CD4-positive, alpha-beta memory T cell (primary cell): Measurements from ENCODE around the gene IL27RA. TPM values are rescaled to one million over a fixed set of nuclear protein-coding genes. Genes with fewer than 3 reads are reported as not detected.

Source experiments
- CTCF ChIA-PET: fragments of 350-600 bp; sonication (Branson Sonifier 250); formaldehyde crosslinking; loops from one replicate; lab custom pipeline; 2021; ENCODE audit warnings: inconsistent platforms; ENCODE audit not compliant: partially characterized antibody; lab: Charles Lee
- POLR2A ChIA-PET: fragments of 350-600 bp; sonication (Branson Sonifier 250); formaldehyde crosslinking; loops from one replicate; lab custom pipeline; 2021; ENCODE audit not compliant: partially characterized antibody; lab: Charles Lee
- DNase-seq, 5 donors: peaks; one replicate each; pipeline versions ENCODE4 v3.0.0 to v3.0.0-alpha.2; 2020 to 2022; ENCODE audit warnings: mixed read lengths in 1 of 5
- H3K27ac ChIP-seq: one replicate; pipeline ENCODE4 v1.7.0; 2013; ENCODE audit warnings: low read depth, low read length
- H3K27me3 ChIP-seq: 2 replicates; pipeline ENCODE4 v1.7.0; 2013; ENCODE audit warnings: mild to moderate bottlenecking, low read length, moderate library complexity; ENCODE audit not compliant: insufficient read depth
- H3K36me3 ChIP-seq: 2 replicates; pipeline ENCODE4 v1.7.0; 2013; ENCODE audit warnings: mild to moderate bottlenecking, low read length, moderate library complexity; ENCODE audit not compliant: insufficient read depth
- H3K4me1 ChIP-seq: 2 replicates; pipeline ENCODE4 v1.7.0; 2013; ENCODE audit warnings: mild to moderate bottlenecking, low read length, moderate library complexity; ENCODE audit not compliant: insufficient read depth
- H3K4me3 ChIP-seq, 2 donors: one replicate each; pipeline ENCODE4 v1.7.0; 2013; ENCODE audit warnings: low read length in 2 of 2, mild to moderate bottlenecking in 1 of 2
- H3K9me3 ChIP-seq, 2 donors: one replicate each; pipeline ENCODE4 v1.7.0; 2013; ENCODE audit warnings: low read length in 2 of 2, control low read depth in 1 of 2; ENCODE audit not compliant: control insufficient read depth in 1 of 2
- H3K27ac Mint-ChIP-seq, 7 donors: one replicate each; pipeline ENCODE4 v1.8.0; 2020 to 2021; ENCODE audit warnings: mixed read lengths in 7 of 7, mild to moderate bottlenecking in 6 of 7, inconsistent platforms in 3 of 7, moderate library complexity in 3 of 7
- H3K27me3 Mint-ChIP-seq, 2 donors: one replicate each; pipeline ENCODE4 v1.8.0; 2020 to 2021; ENCODE audit warnings: mixed read lengths in 2 of 2
- H3K36me3 Mint-ChIP-seq, 2 donors: one replicate each; pipeline ENCODE4 v1.8.0; 2020 to 2021; ENCODE audit warnings: mixed read lengths in 2 of 2, inconsistent platforms in 1 of 2, mild to moderate bottlenecking in 1 of 2
- H3K4me1 Mint-ChIP-seq, 4 donors: one replicate each; pipeline ENCODE4 v1.8.0; 2020 to 2021; ENCODE audit warnings: mixed read lengths in 4 of 4, mild to moderate bottlenecking in 1 of 4
- H3K4me3 Mint-ChIP-seq, 8 donors: one replicate each; pipeline ENCODE4 v1.8.0; 2020 to 2021; ENCODE audit warnings: mixed read lengths in 8 of 8, mild to moderate bottlenecking in 7 of 8, moderate library complexity in 6 of 8, inconsistent platforms in 3 of 8
- H3K9me3 Mint-ChIP-seq, 8 donors: one replicate each; pipeline ENCODE4 v1.8.0; 2020 to 2021; ENCODE audit warnings: mixed read lengths in 8 of 8, mild to moderate bottlenecking in 5 of 8, inconsistent platforms in 3 of 8, moderate library complexity in 1 of 8
- intact Hi-C: fragments of 100-400 bp; cut with micrococcal nuclease; formaldehyde crosslinking; loops from one replicate; pipeline ENCODE4 v1.15.1; 2023
- polyA plus RNA-seq, 2 donors: library from polyadenylated mRNA; unstranded; fragments of 300-500 nt; fragmentation: Illumina TruSeq; gene quantifications; one replicate each; pipeline ENCODE4 v1.2.3, GENCODE V29; 2021
- total RNA-seq, 2 experiments: library from RNA; stranded (reverse); gene quantifications; one replicate each; pipeline ENCODE4 v1.2.3, GENCODE V29; 2021

Gene IL27RA
- total and polyA plus RNA-seq, 4 experiments from 2014 or later = 74.3 to 104 (median 88.4) TPM

GRCh38 chr19:14088634-14089411 lies 57.3 kb downstream of the IL27RA start:
- no peak overlapping the region for H3K27ac ChIP-seq
- H3K4me3 ChIP-seq = no peak overlapping the region
- peaks cover 0 to 5% of the 10 kb centered on the region in 2 donors for H3K9me3 ChIP-seq
- H3K4me1 ChIP-seq = peaks cover 14% of the 10 kb centered on the region
- no peaks in the 10 kb centered on the region for H3K27me3 ChIP-seq
- peaks cover 0 to 2% of the 10 kb centered on the region in 2 donors for H3K27me3 Mint-ChIP-seq
- CTCF ChIA-PET = interaction anchor here (0.8 to 1.2 kb wide), 2 partner anchors 15 to 47 kb away, joined by 3 to 4 read pairs; partner anchors contain the start of gene ASF1B
- peaks cover 0 to 11% (median 0%) of the 10 kb centered on the region in 8 donors for H3K9me3 Mint-ChIP-seq
- peak overlapping the region; percentile 54 to 92 (median 85) for H3K4me3 Mint-ChIP-seq
- peak overlapping the region; percentile 54 to 97 (median 90) for H3K27ac Mint-ChIP-seq
- H3K36me3 Mint-ChIP-seq = peaks cover 4 to 16% of the 10 kb centered on the region in 2 donors
- no peak for DNase-seq
- intact Hi-C loops = no loop called here
- POLR2A ChIA-PET = interaction anchor here (1.3 to 2.1 kb wide), 4 partner anchors 7 to 57 kb away, joined by 3 to 10 read pairs (median 8); partner anchors contain the start of genes IL27RA and PRKACA
- peaks cover 10 to 23% (median 17%) of the 10 kb centered on the region in 4 donors for H3K4me1 Mint-ChIP-seq
- no peaks in the 10 kb centered on the region for H3K36me3 ChIP-seq

GRCh38 chr19:14089412-14089661 lies 57.8 kb downstream of the IL27RA start:
- H3K4me3 Mint-ChIP-seq = peak overlapping the region; percentile 54 to 92 (median 85)
- no peaks in the 10 kb centered on the region for H3K36me3 ChIP-seq
- H3K4me3 ChIP-seq = no peak overlapping the region
- ChIA-PET POLR2A (interaction anchor here (1.3 to 2.1 kb wide), 4 partner anchors 8 to 58 kb away, joined by 3 to 10 read pairs (median 8); partner anchors contain the start of genes IL27RA and PRKACA), CTCF (interaction anchor here (0.8 to 1.2 kb wide), 2 partner anchors 16 to 47 kb away, joined by 3 to 4 read pairs; partner anchors contain the start of gene ASF1B)
- no peak overlapping the region for H3K27ac ChIP-seq
- peaks cover 10 to 23% (median 17%) of the 10 kb centered on the region in 4 donors for H3K4me1 Mint-ChIP-seq
- H3K9me3 ChIP-seq = peaks cover 0 to 5% of the 10 kb centered on the region in 2 donors
- no peak for DNase-seq
- H3K4me1 ChIP-seq = peaks cover 14% of the 10 kb centered on the region
- peaks cover 0 to 14% (median 0%) of the 10 kb centered on the region in 8 donors for H3K9me3 Mint-ChIP-seq
- intact Hi-C loops = no loop called here
- peak overlapping the region; percentile 54 to 97 (median 90) for H3K27ac Mint-ChIP-seq
- H3K27me3 Mint-ChIP-seq = peaks cover 0 to 2% of the 10 kb centered on the region in 2 donors
- no peaks in the 10 kb centered on the region for H3K27me3 ChIP-seq
- peaks cover 4 to 16% of the 10 kb centered on the region in 2 donors for H3K36me3 Mint-ChIP-seq

- intact Hi-C loops = loop anchor here (1.0 to 5.0 kb wide), 4 partner anchors 9 to 117 kb away; partner anchors contain the start of genes ADGRL1, MISP3 and PRKACA
- peak overlapping the region; percentile 54 to 97 (median 90) for H3K27ac Mint-ChIP-seq
- POLR2A ChIA-PET = interaction anchor here (0.6 to 3.6 kb wide), 7 partner anchors 8 to 127 kb away, joined by 3 to 24 read pairs (median 7); partner anchors contain the start of genes ASF1B, IL27RA and PRKACA
Measured at GRCh38 chr19:14089662-14090508, 58.3 kb downstream of the IL27RA start.

GRCh38 chr19:14090509-14091080 lies 59.0 kb downstream of the IL27RA start, which contains the start of gene SAMD1:
Gene SAMD1, minus strand, starts transcription at chr19:14090751.
- ChIA-PET POLR2A (interaction anchor here (1.3 to 4.1 kb wide), 9 partner anchors 9 to 208 kb away, joined by 3 to 25 read pairs (median 7); partner anchors contain the start of genes ASF1B, IL27RA and PRKACA), CTCF (interaction anchor here (1.5 kb wide), 1 partner anchor 9 kb away, joined by 4 read pairs; no protein-coding TSS in a partner anchor)
- Histone ChIP-seq H3K27ac (peak within 1 kb of the TSS; percentile 72), H3K4me3 (peak within 1 kb of the TSS; percentile 86 to 88), H3K9me3 (peaks cover 0 to 5% of the 10 kb centered on the region in 2 donors), H3K36me3 (no peaks in the 10 kb centered on the region), H3K4me1 (peaks cover 14% of the 10 kb centered on the region), H3K27me3 (no peaks in the 10 kb centered on the region)
- Mint-ChIP-seq H3K4me1 (peaks cover 10 to 28% (median 21%) of the 10 kb centered on the region in 4 donors), H3K4me3 (peak within 1 kb of the TSS; percentile 99 to 100 (median 100)), H3K27ac (peak within 1 kb of the TSS; percentile 95 to 100 (median 99)), H3K36me3 (peaks cover 4 to 19% of the 10 kb centered on the region in 2 donors), H3K9me3 (peaks cover 0 to 17% (median 0%) of the 10 kb centered on the region in 8 donors), H3K27me3 (peaks cover 0 to 2% of the 10 kb centered on the region in 2 donors)
- DNase-seq = peak; percentile 79 to 88 (median 83)
- intact Hi-C loops = loop anchor here (1.0 to 5.0 kb wide), 7 partner anchors 9 to 210 kb away; partner anchors contain the start of genes ADGRL1, DCAF15, MISP3 and PRKACA

More at GRCh38 chr19:14089662-14090508, 58.3 kb downstream of the IL27RA start:
- Mint-ChIP-seq H3K4me3 (peak overlapping the region; percentile 54 to 92 (median 85)), H3K4me1 (peaks cover 12 to 27% (median 21%) of the 10 kb centered on the region in 4 donors), H3K36me3 (peaks cover 4 to 19% of the 10 kb centered on the region in 2 donors), H3K27me3 (peaks cover 0 to 2% of the 10 kb centered on the region in 2 donors), H3K9me3 (peaks cover 0 to 17% (median 0%) of the 10 kb centered on the region in 8 donors)
- DNase-seq = peak; percentile 34 to 57 (median 42)
- Histone ChIP-seq H3K27me3 (no peaks in the 10 kb centered on the region), H3K4me1 (peaks cover 14% of the 10 kb centered on the region), H3K27ac (no peak overlapping the region), H3K9me3 (peaks cover 0 to 5% of the 10 kb centered on the region in 2 donors), H3K36me3 (no peaks in the 10 kb centered on the region), H3K4me3 (no peak overlapping the region)
- CTCF ChIA-PET = interaction anchor here (0.8 to 1.2 kb wide), 2 partner anchors 17 to 46 kb away, joined by 3 to 4 read pairs; partner anchors contain the start of gene ASF1B

- CTCF ChIA-PET = interaction anchor here (1.5 kb wide), 2 partner anchors 10 to 18 kb away, joined by 4 to 5 read pairs; no protein-coding TSS in a partner anchor
- peak overlapping the region; percentile 95 to 100 (median 99) for H3K27ac Mint-ChIP-seq
- POLR2A ChIA-PET = interaction anchor here (0.9 to 4.1 kb wide), 11 partner anchors 9 to 211 kb away, joined by 3 to 25 read pairs (median 3); partner anchors contain the start of genes ASF1B, IL27RA, PRKACA and RFX1
- H3K27me3 ChIP-seq = no peaks in the 10 kb centered on the region
- H3K4me3 ChIP-seq = peak overlapping the region; percentile 86 to 88
- H3K36me3 Mint-ChIP-seq = peaks cover 4 to 19% of the 10 kb centered on the region in 2 donors
- intact Hi-C loops = loop anchor here (1.0 to 5.0 kb wide), 5 partner anchors 18 to 211 kb away; partner anchors contain the start of genes ADGRL1, DCAF15 and MISP3
- peak overlapping the region; percentile 99 to 100 (median 100) for H3K4me3 Mint-ChIP-seq
- peaks cover 0 to 2% of the 10 kb centered on the region in 2 donors for H3K27me3 Mint-ChIP-seq
- H3K36me3 ChIP-seq = no peaks in the 10 kb centered on the region
- H3K9me3 Mint-ChIP-seq = peaks cover 0 to 17% (median 0%) of the 10 kb centered on the region in 8 donors
- peak; percentile 79 to 84 (median 80) for DNase-seq
- peak overlapping the region; percentile 72 for H3K27ac ChIP-seq
- peaks cover 14% of the 10 kb centered on the region for H3K4me1 ChIP-seq
- H3K9me3 ChIP-seq = peaks cover 0 to 5% of the 10 kb centered on the region in 2 donors
- H3K4me1 Mint-ChIP-seq = peaks cover 10 to 28% (median 21%) of the 10 kb centered on the region in 4 donors
Measured at GRCh38 chr19:14091081-14091812, 59.7 kb downstream of the IL27RA start.
